Progenitor cell of endocrine pancreas (in vitro differentiated cells): ENCODE results near the gene METTL26. TPM values are rescaled to one million over a fixed set of nuclear protein-coding genes. Genes with fewer than 3 reads are reported as not detected.
A peak's percentile ranks its signal among the peaks of the same experiment; 100 is the strongest.

Source experiments
- DNase-seq: peaks from one replicate; pipeline ENCODE4 v3.0.0; 2021; ENCODE audit warnings: low spot score; ENCODE audit not compliant: unreplicated experiment
- H3K27ac Mint-ChIP-seq: 2 replicates; pipeline ENCODE4 v1.8.0; 2021; ENCODE audit warnings: mild to moderate bottlenecking, moderate library complexity, mixed read lengths
- H3K27me3 Mint-ChIP-seq: 2 replicates; pipeline ENCODE4 v1.8.0; 2021; ENCODE audit warnings: mixed read lengths
- H3K36me3 Mint-ChIP-seq: 2 replicates; pipeline ENCODE4 v1.8.0; 2022; ENCODE audit warnings: mixed read lengths; ENCODE audit not compliant: insufficient read depth
- H3K4me1 Mint-ChIP-seq: 2 replicates; pipeline ENCODE4 v1.8.0; 2021; ENCODE audit warnings: low read depth, mixed read lengths
- H3K4me3 Mint-ChIP-seq: 2 replicates; pipeline ENCODE4 v1.8.0; 2021; ENCODE audit warnings: low read depth, mild to moderate bottlenecking, moderate library complexity, mixed read lengths
- H3K9me3 Mint-ChIP-seq: 2 replicates; pipeline ENCODE4 v1.8.0; 2021; ENCODE audit warnings: low read depth, mixed read lengths
- total RNA-seq: library from RNA; stranded (reverse); gene quantifications from 2 replicates; pipeline ENCODE4 v1.2.1, GENCODE V29; 2021
- TF ChIP-seq, protein P1 (sequence below): fragments of 200-600 bp; sonication (generic); IDR thresholded peaks from one replicate; pipeline ENCODE4 v1.5.0; 2021; ENCODE audit warnings: antibody characterized with exemption, mild to moderate bottlenecking; ENCODE audit not compliant: unreplicated experiment

The METTL26 gene
- total RNA-seq, 1 donor from 2014 or later, result 64.0 TPM

DNA sequence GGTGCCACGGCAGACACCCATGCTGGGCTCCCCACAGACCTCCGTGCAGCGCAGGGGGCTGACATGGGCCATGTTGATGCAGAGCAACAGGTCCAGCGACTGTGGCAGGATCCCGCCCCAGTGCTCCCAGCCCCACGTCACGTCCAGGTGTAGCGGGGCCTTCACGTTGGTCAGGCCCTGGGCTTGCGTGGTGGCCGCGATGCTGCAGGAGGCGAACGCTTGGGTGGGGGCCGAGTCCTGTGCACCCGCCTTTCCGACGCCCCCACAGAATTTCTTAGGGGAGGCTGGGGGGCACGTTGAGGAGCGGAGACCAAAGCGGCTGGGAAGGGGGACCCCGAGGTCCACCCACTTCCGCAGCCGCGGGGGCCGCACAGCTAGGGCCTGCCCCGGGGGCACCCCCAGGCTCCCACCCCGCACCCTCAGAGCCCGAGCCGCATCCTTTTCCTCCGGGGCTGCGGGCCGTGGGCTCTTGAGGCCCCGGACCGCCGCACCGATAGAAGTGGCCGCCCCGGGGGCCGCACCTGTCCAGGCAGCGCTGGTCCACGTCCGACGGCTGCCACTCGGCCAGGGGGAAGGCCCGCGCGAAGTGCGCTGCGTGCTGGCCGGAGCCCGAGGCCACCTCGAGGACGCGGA is 416 bp downstream of the METTL26 start:
- TF ChIP-seq, protein P1, sequence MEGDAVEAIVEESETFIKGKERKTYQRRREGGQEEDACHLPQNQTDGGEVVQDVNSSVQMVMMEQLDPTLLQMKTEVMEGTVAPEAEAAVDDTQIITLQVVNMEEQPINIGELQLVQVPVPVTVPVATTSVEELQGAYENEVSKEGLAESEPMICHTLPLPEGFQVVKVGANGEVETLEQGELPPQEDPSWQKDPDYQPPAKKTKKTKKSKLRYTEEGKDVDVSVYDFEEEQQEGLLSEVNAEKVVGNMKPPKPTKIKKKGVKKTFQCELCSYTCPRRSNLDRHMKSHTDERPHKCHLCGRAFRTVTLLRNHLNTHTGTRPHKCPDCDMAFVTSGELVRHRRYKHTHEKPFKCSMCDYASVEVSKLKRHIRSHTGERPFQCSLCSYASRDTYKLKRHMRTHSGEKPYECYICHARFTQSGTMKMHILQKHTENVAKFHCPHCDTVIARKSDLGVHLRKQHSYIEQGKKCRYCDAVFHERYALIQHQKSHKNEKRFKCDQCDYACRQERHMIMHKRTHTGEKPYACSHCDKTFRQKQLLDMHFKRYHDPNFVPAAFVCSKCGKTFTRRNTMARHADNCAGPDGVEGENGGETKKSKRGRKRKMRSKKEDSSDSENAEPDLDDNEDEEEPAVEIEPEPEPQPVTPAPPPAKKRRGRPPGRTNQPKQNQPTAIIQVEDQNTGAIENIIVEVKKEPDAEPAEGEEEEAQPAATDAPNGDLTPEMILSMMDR, result no peak
- H3K27ac Mint-ChIP-seq, result no peak overlapping the region
- H3K9me3 Mint-ChIP-seq, result no peaks in the 10 kb centered on the region
- H3K4me1 Mint-ChIP-seq, result peaks cover 10% of the 10 kb centered on the region
- no peak for DNase-seq
- peaks cover 2% of the 10 kb centered on the region for H3K36me3 Mint-ChIP-seq
- H3K4me3 Mint-ChIP-seq, result peak overlapping the region; percentile 89
- no peaks in the 10 kb centered on the region for H3K27me3 Mint-ChIP-seq

DNA sequence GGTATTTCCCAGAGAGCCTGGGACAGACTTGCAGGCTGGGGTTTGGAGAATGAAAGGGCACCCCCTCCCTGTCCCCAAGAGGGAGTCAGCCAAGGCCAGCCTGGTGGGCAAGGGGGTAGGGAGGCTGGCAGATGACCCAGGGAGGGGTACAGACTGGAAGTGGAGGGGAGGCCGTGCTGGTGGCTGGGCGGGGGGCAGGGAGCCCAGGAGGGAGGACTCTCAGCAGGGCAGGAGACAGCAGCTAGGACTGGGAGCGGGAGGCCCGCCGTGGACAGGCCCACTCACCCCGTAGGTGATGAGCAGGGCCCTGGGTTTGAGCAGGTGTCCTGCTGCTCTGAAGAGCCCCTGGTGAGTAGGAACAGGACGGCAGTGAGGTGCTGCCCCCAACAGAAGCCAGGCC is 1.1 kb downstream of the METTL26 start:
- H3K4me3 Mint-ChIP-seq, result peak overlapping the region; percentile 58
- H3K27ac Mint-ChIP-seq, result no peak overlapping the region
- no peaks in the 10 kb centered on the region for H3K27me3 Mint-ChIP-seq
- TF ChIP-seq, protein P1, result no peak
- DNase-seq, result no peak
- H3K4me1 Mint-ChIP-seq, result peaks cover 10% of the 10 kb centered on the region
- H3K36me3 Mint-ChIP-seq, result peaks cover 2% of the 10 kb centered on the region
- H3K9me3 Mint-ChIP-seq, result no peaks in the 10 kb centered on the region

DNA sequence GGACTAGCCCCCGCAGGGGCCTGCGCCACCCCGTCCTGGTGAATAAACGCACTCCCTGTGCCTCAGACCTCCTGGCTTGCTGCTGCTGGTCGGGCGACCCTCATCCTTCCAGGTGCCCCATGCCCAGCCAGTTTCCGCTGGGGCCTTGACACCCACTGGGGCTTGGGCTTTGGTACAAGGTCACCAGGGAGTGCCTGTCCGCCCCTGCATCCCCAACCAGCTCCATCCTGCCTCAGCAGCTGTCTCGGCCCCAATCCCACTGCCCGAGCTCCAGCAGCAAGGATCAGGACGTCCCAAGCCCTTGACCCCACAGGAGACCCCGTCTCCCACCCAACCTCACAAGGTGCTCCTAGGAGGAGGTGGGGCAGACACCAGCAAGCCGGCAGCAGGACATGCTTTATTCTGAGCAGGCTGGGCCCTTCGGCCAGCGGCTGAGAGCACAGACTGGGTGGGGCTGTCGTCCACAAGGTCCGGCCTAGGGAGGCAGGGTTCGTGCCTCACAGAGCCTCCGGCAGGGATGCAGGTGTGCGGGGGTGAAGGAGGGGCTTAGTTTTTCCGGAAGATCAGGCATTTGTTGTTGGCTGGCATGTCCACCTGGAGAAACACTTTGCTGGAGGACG is 1.9 kb downstream of the METTL26 start:
- H3K4me3 Mint-ChIP-seq, result peak overlapping the region; percentile 49
- no peak overlapping the region for H3K27ac Mint-ChIP-seq
- H3K27me3 Mint-ChIP-seq, result no peaks in the 10 kb centered on the region
- H3K9me3 Mint-ChIP-seq, result no peaks in the 10 kb centered on the region
- no peak for DNase-seq
- H3K36me3 Mint-ChIP-seq, result peaks cover 2% of the 10 kb centered on the region
- peaks cover 15% of the 10 kb centered on the region for H3K4me1 Mint-ChIP-seq
- TF ChIP-seq, protein P1, result no peak

GRCh38 chr16:633336-634050 is 2.6 kb downstream of the METTL26 start:
- peaks cover 20% of the 10 kb centered on the region for H3K4me1 Mint-ChIP-seq
- TF ChIP-seq, protein P1, result no peak
- no peak overlapping the region for H3K27ac Mint-ChIP-seq
- no peaks in the 10 kb centered on the region for H3K27me3 Mint-ChIP-seq
- DNase-seq, result no peak
- H3K4me3 Mint-ChIP-seq, result no peak overlapping the region
- no peaks in the 10 kb centered on the region for H3K9me3 Mint-ChIP-seq
- H3K36me3 Mint-ChIP-seq, result peaks cover 4% of the 10 kb centered on the region

- Mint-ChIP-seq H3K27ac (no peak overlapping the region), H3K9me3 (no peaks in the 10 kb centered on the region), H3K4me1 (peaks cover 17% of the 10 kb centered on the region), H3K27me3 (no peaks in the 10 kb centered on the region), H3K4me3 (peak overlapping the region; percentile 31), H3K36me3 (peaks cover 4% of the 10 kb centered on the region)
- TF ChIP-seq, protein P1, result no peak
- no peak for DNase-seq
Observed at GRCh38 chr16:632486-633335, 3.4 kb downstream of the METTL26 start.
